HUDEP-2 (cell line): ENCODE measurements around the gene EML1.

Experiments
- DNase-seq, 76 experiments: peaks; one replicate each; lab custom pipeline; 2025; ENCODE audit not compliant: unreplicated experiment in 76 of 76; lab: John Stamatoyannopoulos, UW

The EML1 gene

DNA sequence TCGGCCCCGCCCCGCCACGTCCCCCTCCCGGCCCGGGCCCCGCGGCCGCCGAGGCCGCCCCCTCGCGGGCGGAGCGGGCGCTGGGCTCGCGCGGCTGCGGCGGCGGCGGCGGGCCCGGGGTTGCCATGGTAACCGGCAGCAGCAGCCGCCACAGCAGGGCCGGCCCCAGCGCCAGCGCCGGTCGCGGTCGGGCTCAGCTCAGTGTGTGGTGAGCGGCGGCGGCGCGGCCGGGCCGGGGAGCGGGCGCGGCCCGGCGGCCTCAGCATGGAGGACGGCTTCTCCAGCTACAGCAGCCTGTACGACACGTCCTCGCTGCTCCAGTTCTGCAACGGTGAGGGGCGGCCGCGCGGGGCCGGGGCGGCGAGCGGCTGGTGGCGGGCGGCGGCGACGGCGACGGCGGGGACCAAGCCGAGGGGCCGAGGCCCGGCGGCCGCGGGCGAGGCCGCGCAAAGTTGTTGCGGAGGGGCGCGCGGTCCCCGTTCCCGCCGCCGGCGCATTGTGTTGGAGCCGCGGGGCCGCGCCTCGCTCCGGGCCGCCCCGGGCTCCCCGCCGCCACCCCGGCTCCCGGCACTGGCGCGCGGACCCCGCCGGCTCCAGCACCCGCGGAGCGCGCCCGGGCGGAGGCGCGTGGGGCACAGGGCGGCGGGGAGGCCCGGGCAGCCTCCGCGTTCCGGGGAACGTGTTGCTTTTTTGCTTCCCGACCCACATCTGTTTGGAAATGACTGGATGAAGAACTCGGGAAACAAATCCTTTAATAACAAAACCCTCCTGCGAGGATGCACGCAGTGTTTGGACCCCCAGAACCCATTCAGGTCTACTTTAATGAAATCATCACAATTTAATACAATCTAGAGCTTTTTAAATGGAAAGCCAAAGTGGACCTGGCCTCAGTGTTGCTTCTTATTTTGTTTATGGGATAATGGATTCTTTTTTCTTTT, at the start of gene EML1:
TSS of gene EML1 (plus strand) at position 201 of the 938 bp plus-strand sequence. CDS start at position 265, 64 bp downstream.
- peak in 52 of 76 experiments; percentile 2 to 64 (median 30) for DNase-seq

DNA sequence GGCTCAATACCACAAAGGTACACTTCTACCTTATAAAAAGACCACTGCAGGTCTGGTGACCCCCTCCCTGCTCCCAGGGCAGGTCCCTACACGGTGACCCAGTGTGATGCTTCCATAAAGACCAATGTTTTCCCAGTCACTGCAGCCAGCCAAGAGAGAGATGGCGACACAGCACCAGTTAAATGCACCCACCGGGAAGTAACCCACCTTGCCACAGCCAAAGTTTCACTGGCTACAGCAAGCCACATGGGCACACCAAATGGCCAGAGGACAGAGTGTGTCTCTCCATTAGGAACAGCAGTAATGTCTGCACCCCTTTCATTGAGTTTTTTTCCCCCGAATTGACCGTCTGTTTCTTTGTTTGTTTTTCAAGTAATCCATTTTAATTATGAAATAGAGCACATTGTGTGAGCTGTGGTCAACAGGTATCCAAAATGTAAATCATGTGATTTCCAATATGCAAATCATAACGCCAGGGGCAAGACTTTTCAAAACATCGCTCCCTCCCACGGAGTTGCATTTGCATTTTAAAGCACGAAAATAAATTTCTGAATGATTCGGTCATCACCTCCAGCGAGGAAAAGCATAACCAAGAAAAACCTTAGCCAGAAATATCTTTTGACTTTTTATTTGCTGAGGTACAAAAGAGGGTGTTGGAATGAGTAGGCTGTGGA, 48.9 kb upstream of the EML1 start:
- DNase-seq: no peak

DNA sequence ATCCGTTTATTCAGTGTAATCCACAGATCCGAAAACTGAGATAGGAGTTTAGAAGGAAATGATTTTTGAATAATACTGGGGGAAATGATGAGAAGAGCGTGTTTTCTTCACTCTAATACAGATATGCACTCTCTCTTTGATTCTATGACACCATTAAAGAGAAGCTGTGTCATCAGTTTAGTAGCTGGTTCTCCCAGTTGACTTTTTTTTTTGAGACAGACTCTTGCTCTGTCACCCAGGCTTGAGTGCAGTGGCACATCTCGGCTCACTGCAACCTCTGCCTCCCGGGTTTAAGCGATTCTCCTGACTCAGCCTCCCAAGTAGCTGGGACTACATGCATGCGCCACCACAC, 48.4 kb upstream of the EML1 start:
- DNase-seq: no peak

GRCh38 chr14:99745307-99745951, 47.8 kb upstream of the EML1 start:
- no peak for DNase-seq

DNA sequence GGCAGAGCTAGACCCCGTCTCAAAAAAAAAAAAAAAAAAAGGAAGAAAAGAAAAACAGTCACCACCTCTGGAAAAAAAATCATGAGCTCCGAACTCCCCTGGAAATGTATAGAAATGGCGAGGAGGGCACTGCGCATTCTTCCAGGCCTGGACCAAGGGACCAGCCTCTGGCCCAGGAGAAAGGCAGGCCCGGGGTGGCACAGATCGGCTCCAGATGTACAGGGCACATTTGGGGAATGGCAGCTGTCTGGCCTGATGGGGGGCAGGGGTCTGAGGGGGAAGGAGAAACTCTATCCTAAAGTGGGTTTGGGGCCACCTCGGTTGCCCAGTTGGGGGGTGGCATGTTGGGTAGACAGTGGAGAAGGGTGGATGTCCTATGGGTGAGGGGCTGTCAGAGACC, 46.0 kb upstream of the EML1 start:
- DNase-seq: no peak

DNA sequence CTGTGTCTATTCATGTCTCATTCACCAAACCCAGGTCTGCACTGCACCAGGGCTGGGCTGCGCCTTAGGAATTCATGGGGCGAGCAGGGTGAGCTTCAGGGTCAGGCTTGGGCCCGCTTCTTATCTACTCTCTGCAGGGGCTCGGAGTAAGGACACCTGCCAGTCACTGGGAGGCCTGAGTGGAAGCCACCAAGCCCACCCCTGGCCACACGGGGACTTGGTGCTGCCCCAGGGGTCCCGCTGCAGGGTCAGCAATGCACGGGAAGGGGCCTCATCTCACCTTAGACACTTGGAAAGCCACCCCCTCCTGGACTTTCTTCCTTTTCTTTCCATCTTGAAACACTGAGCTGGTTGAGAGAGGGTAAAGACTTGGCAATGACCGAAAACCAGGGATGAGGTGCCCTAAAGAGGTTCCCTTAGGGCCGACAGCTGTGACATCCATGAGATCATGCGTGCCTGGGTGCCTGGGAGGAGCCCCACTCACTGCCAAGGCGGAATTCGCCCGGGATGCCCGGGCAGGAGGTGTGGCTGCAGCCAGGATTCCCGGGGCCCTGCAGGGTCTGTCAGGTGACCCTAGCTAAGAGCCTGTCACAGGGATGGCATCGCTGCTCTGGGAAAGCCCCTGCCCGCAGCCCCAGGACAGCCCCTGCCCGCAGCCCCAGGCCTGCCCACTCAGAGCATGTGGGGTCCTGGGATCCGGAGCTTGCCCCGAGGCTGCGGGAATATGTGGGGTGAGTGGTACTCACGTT, 45.5 kb upstream of the EML1 start:
- peak in 2 of 76 experiments; percentile 1 to 3 for DNase-seq

GRCh38 chr14:99748529-99748928, 44.7 kb upstream of the EML1 start:
- no peak for DNase-seq

GRCh38 chr14:99749142-99749541, 44.1 kb upstream of the EML1 start:
- no peak for DNase-seq

DNA sequence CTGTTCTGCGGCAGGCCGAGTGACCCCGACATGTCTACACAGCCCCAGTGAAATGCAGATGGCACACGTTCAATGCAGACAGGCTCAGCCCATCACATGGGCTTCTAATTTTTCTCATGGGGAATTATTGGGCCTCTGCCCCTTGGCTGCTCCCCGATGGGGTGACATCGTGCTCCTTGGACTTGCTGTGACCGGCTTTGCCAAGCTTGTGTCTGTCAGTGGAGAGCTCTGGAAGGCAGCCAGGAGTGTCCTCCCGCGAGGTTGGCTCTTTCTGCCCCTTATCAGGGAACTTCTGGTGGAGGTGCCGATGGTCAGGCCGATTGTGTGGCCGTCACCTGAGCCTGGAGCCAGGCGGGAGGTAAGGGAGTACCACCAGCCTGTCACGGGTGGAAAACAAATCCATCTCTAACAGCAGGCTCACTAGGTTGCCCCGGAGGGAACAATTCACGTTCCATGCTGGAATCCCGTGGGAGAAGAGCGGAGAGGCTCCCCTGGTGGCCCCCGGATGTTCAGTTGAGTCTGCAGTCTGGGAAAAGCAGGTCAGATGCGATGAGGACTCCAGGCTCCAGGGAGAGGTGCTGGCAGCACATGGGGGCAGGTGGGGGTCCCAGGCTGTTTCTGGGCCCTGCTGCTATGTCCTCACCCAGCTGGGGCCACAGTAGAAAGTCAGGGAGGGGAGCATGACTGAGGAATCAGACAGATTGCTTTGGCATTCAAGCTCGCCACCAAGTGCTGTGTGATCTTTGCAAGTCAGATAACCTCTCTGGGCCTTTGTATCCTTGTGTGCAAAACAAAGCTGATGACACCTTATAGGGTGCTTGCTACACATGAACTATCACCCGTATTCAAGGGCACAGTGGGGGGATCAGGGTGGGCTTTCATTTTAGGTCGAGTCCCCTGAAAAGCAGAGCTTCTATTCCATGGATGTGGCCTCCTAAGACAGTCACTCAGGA, 43.2 kb upstream of the EML1 start:
- peak in 12 of 76 experiments; percentile 3 to 34 (median 15) for DNase-seq

- no peak for DNase-seq
Observed at GRCh38 chr14:99750746-99751450, 42.3 kb upstream of the EML1 start.

- peak in 2 of 76 experiments; percentile 1 to 29 for DNase-seq
Observed at GRCh38 chr14:99751539-99752485, 41.4 kb upstream of the EML1 start.

DNA sequence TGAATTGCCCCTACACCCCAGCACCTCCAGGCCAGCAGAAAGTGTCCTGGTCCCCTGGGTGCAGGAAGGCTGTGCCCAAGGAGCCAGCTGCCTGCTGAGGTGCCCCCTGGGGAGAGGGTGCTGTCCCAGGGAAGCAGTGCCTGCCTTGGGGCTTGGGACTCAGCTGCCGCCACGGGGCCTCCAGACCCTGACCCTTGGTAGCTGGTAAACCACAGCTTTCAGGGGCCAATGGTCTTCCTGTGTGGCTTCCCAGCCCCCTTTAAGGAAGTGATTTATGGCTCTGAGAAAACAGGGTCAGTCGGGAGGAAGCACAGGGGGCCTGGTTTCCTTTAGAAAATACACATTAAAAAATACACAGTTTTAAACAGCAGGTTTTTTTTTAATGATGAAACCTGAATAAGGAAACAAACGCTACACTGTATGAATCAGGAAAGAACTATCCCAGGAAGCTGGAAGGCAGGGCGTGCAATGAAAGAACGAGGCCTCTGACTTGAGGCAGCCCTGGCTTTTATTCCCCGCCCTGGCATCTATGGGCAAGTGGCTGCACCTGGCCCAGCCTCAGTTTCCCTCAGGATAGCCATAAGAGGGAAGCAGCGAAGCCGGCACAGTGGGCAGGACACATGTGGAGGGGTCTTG, 40.6 kb upstream of the EML1 start:
- no peak for DNase-seq

- DNase-seq: no peak
Observed at GRCh38 chr14:99753225-99754140, 39.7 kb upstream of the EML1 start.

DNA sequence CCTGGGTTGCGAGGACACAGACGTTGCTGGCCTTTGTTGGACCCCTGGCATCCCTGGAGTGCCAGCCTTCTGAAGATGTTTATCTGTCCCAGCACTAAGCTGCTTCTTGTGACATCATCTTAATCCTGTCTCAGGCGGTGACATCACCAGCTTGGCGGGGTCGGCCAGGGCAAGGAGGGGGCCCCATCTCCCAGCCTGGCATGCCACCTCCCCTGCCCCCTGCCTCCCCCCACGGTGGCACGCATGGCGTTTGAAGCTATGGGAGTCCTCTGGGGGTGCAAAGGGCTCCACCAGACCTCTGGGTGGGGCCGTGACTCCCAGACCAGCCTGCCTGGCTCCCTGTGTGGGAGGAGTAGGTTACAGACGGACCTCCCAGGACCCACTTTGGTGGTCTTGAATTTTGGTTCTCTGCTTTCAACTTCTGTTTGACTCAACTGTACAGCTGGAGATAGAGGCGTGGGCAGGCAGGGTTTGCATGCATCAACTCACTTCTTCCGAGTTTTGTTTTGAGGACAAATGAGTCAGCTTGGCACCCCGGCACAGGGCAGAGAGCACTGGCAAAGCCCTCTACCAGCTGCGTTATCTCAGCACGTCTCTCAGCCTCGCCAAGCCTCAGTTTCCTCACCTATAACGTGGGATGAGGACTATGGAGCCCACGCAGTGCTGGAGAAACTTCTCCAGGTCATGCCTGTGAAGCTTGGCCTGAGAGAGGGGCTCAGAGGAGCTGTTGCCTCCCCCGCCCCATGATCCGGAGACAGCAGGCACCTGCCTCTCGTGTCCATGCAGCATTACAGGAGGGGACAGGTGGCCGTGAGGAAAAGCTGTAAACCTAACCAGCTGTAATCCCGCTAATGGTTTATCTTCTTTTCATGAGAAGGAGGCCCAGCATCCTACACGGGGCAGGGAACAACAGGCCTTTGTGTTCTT, 38.8 kb upstream of the EML1 start:
- DNase-seq: no peak

- no peak for DNase-seq
Observed at GRCh38 chr14:99755068-99755405, 38.2 kb upstream of the EML1 start.
